IMR-90 (cell line): ENCODE measurements around the gene CTIF. TPM values are rescaled to one million over a fixed set of nuclear protein-coding genes. Genes with fewer than 3 reads are reported as not detected.

Source experiments
- ATAC-seq: fragments of 200-7000 bp; cut with Tn5 transposase; 2 replicates; pipeline ENCODE4 v1.9.1; 2020; ENCODE audit warnings: low read depth, mild to moderate bottlenecking, moderate library complexity
- BruUV-seq: library from RNA; stranded (reverse); fragments of 400-500 nt; replicated peaks from 2 replicates; lab custom pipeline; 2021; lab: Mats Ljungman, UMichigan
- CTCF ChIA-PET: fragments of 300-600 bp; formaldehyde crosslinking; extraction: SDS; loops from one replicate; lab custom pipeline; 2021; ENCODE audit warnings: antibody characterized with exemption; lab: Yijun Ruan, JAX
- POLR2A ChIA-PET: fragments of 300-600 bp; sonication (Branson Sonifier 250); formaldehyde crosslinking; loops from one replicate; lab custom pipeline; 2022; ENCODE audit warnings: antibody characterized with exemption; ENCODE audit not compliant: unreplicated experiment; lab: Charles Lee
- DNase-seq: peaks from one replicate; pipeline ENCODE4 v3.0.0; 2013
- H2AFZ ChIP-seq: replicated peaks from 2 replicates; pipeline ENCODE3; 2013; ENCODE audit warnings: low read length, mild to moderate bottlenecking; ENCODE audit not compliant: poor library complexity
- H2AK5ac ChIP-seq: 2 replicates; pipeline ENCODE4 v1.6.1; 2013; ENCODE audit warnings: low read depth, low read length, inconsistent platforms
- H2AK9ac ChIP-seq: replicated peaks from 2 replicates; pipeline ENCODE3; 2013; ENCODE audit warnings: mild to moderate bottlenecking, low read depth, low read length, moderate library complexity; ENCODE audit not compliant: poor library complexity
- H2BK120ac ChIP-seq: 2 replicates; pipeline ENCODE4 v1.6.1; 2013; ENCODE audit warnings: low read depth, low read length, inconsistent platforms
- H2BK15ac ChIP-seq: 3 replicates; pipeline ENCODE4 v1.6.1; 2013; ENCODE audit warnings: low read depth, low read length, inconsistent platforms
- H2BK20ac ChIP-seq: 2 replicates; pipeline ENCODE4 v1.6.1; 2013; ENCODE audit warnings: low read depth, mild to moderate bottlenecking, inconsistent platforms, low read length, moderate library complexity
- H2BK5ac ChIP-seq: 2 replicates; pipeline ENCODE4 v1.6.1; 2013; ENCODE audit warnings: mild to moderate bottlenecking, low read depth, low read length, inconsistent platforms; ENCODE audit not compliant: poor library complexity, severe bottlenecking
- H3K14ac ChIP-seq: replicated peaks from 2 replicates; pipeline ENCODE4 v1.6.1; 2013; ENCODE audit warnings: low read depth, low read length, inconsistent platforms
- H3K18ac ChIP-seq: 2 replicates; pipeline ENCODE4 v1.6.1; 2013; ENCODE audit warnings: low read depth, low read length, control low read depth
- H3K23ac ChIP-seq: 2 replicates; pipeline ENCODE4 v1.6.1; 2013; ENCODE audit warnings: low read depth, low read length, inconsistent platforms
- H3K27ac ChIP-seq: 2 replicates; pipeline ENCODE4 v1.5.1; 2013; ENCODE audit warnings: mild to moderate bottlenecking, control low read depth, low read length; ENCODE audit not compliant: insufficient read depth
- H3K27me3 ChIP-seq: 2 replicates; pipeline ENCODE4 v1.6.1; 2013; ENCODE audit warnings: low read length; ENCODE audit not compliant: control insufficient read depth, insufficient read depth
- H3K36me3 ChIP-seq: 2 replicates; pipeline ENCODE4 v1.6.1; 2013; ENCODE audit warnings: low read length, mixed read lengths; ENCODE audit not compliant: control insufficient read depth, insufficient read depth
- H3K4ac ChIP-seq: 2 replicates; pipeline ENCODE4 v1.6.1; 2013; ENCODE audit warnings: low read depth, low read length, inconsistent platforms
- H3K4me1 ChIP-seq: 2 replicates; pipeline ENCODE4 v1.6.1; 2013; ENCODE audit warnings: low read length, mixed read lengths; ENCODE audit not compliant: control insufficient read depth, insufficient read depth
- H3K4me2 ChIP-seq: 2 replicates; pipeline ENCODE4 v1.6.1; 2013; ENCODE audit warnings: low read depth, mild to moderate bottlenecking, control low read depth, low read length, moderate library complexity
- H3K4me3 ChIP-seq: 2 replicates; pipeline ENCODE4 v1.5.1; 2013; ENCODE audit warnings: low read depth, mild to moderate bottlenecking, control low read depth, low read length, moderate library complexity; ENCODE audit not compliant: insufficient read depth
- H3K56ac ChIP-seq: 2 replicates; pipeline ENCODE4 v1.6.1; 2013; ENCODE audit warnings: low read length, inconsistent platforms; ENCODE audit not compliant: insufficient read depth; ENCODE audit errors: extremely low read depth
- H3K79me1 ChIP-seq, 2 experiments: 2 replicates each; pipeline ENCODE4 v1.6.1; 2013; ENCODE audit warnings: low read length in 2 of 2, inconsistent platforms in 1 of 2, low read depth in 1 of 2
- H3K9ac ChIP-seq: 2 replicates; pipeline ENCODE4 v1.6.1; 2013; ENCODE audit warnings: low read depth, low read length, control low read depth
- H3K9me1 ChIP-seq: 2 replicates; pipeline ENCODE4 v1.6.1; 2013; ENCODE audit warnings: low read length, inconsistent platforms; ENCODE audit not compliant: insufficient read depth
- H3K9me3 ChIP-seq: 2 replicates; pipeline ENCODE4 v1.6.1; 2013; ENCODE audit warnings: low read length; ENCODE audit not compliant: control insufficient read depth, insufficient read depth
- H4K20me1 ChIP-seq: 2 replicates; pipeline ENCODE4 v1.6.1; 2013; ENCODE audit warnings: low read length, inconsistent platforms; ENCODE audit not compliant: insufficient read depth
- H4K5ac ChIP-seq: 2 replicates; pipeline ENCODE4 v1.6.1; 2013; ENCODE audit warnings: mild to moderate bottlenecking, low read depth, low read length, control low read depth
- H4K8ac ChIP-seq, 2 experiments: 2 replicates each; pipeline ENCODE4 v1.6.1; 2013; ENCODE audit warnings: low read depth in 2 of 2, low read length in 2 of 2, control low read depth in 1 of 2, inconsistent platforms in 1 of 2
- H4K91ac ChIP-seq: 2 replicates; pipeline ENCODE4 v1.6.1; 2013; ENCODE audit warnings: low read depth, low read length, inconsistent platforms; ENCODE audit not compliant: insufficient read depth
- CEBPB ChIP-seq: IDR thresholded peaks from 2 replicates; pipeline ENCODE4 v1.6.1; 2012; ENCODE audit warnings: low read depth, low read length, improper control_type of control experiment
- ELK1 ChIP-seq: fragments of 150-350 bp; IDR thresholded peaks from 2 replicates; pipeline ENCODE4 v1.6.1; 2016; ENCODE audit warnings: low read depth, mild to moderate bottlenecking, low read length, moderate library complexity, borderline replicate concordance
- RCOR1 ChIP-seq: IDR thresholded peaks from 2 replicates; pipeline ENCODE4 v1.6.1; 2012; ENCODE audit warnings: mild to moderate bottlenecking, low read length, improper control_type of control experiment; ENCODE audit not compliant: insufficient replicate concordance
- USF2 ChIP-seq: fragments of 150-350 bp; IDR thresholded peaks from 2 replicates; pipeline ENCODE4 v1.6.1; 2017; ENCODE audit warnings: mild to moderate bottlenecking, antibody characterized with exemption, low read length, low read depth
- WGBS, 2 experiments: methylation state at CpG; one replicate each; pipeline versions ENCODE4 v1.1.5 to v1.1.7; 2013; ENCODE audit warnings: missing lambda C conversion rate in 2 of 2; ENCODE audit not compliant: insufficient read length in 1 of 2; ENCODE audit errors: extremely low coverage in 2 of 2; 5-methylcytosine and 5-hydroxymethylcytosine counted together
- dilution Hi-C: fragments of 300-500 bp; cut with HindIII; formaldehyde crosslinking; loops from one replicate; pipeline ENCODE4 v1.14.3; 2018; ENCODE audit warnings: low sequenced_read_pairs; ENCODE audit not compliant: unreplicated experiment
- in situ Hi-C: fragments of 300-500 bp; cut with MboI; formaldehyde crosslinking; loops from 3 replicates; pipeline ENCODE4 v1.14.3; 2019; ENCODE audit warnings: low sequenced_read_pairs, inconsistent platforms, mixed read lengths
- intact Hi-C: fragments of 100-400 bp; cut with micrococcal nuclease; formaldehyde crosslinking; loops from 2 replicates; pipeline ENCODE4 v1.10.0; 2022
- polyA plus RNA-seq, 3 experiments: library from polyadenylated mRNA; depleted of rRNA; stranded (reverse); fragments of >200 nt; gene quantifications; 2 replicates each; pipeline ENCODE4 v1.2.3, GENCODE V29; 2012; ENCODE audit warnings: low replicate concordance in 1 of 3
- total RNA-seq: library from RNA; depleted of rRNA; stranded (reverse); fragments of >200 nt; gene quantifications from 2 replicates; pipeline ENCODE4 v1.2.3, GENCODE V29; 2012

CTIF gene
- total and polyA plus RNA-seq, 2 of the 4 experiments (the other 2 are of a cell fraction) = 25.1 to 57.0 TPM

GRCh38 chr18:48660346-48661228 is 121.8 kb downstream of the CTIF start:
- peak overlapping the region; percentile 35 for H2BK5ac ChIP-seq
- H2AK5ac ChIP-seq = peak overlapping the region; percentile 89
- no peak for TF ChIP-seq CEBPB
- TF ChIP-seq ELK1 = no peak
- no peak for TF ChIP-seq RCOR1
- TF ChIP-seq USF2 = no peak
- no peak overlapping the region for H3K4me3 ChIP-seq
- H3K79me1 ChIP-seq = peaks cover 47 to 96% of the 10 kb centered on the region in 2 experiments
- ChIA-PET CTCF (no interaction called here), POLR2A (no interaction called here)
- no peak overlapping the region for H2AFZ ChIP-seq
- H3K27ac ChIP-seq = peak overlapping the region; percentile 13; the same call in 1 of the 2 replicates
- peaks cover 40% of the 10 kb centered on the region for H3K4me1 ChIP-seq
- 0 out of 2 replicates have a peak overlapping the region, but pooled peaks have one; percentile 8 for H3K23ac ChIP-seq
- H3K18ac ChIP-seq = no peak overlapping the region; the same call in 1 of the 2 replicates
- H2BK120ac ChIP-seq = peak overlapping the region; percentile 5
- H3K14ac ChIP-seq = peak overlapping the region; percentile 8
- H3K4me2 ChIP-seq = no peak overlapping the region
- peak overlapping the region; percentile 55 for H4K91ac ChIP-seq
- no TSS peak for BruUV-seq
- peak overlapping the region; percentile 87 for H2AK9ac ChIP-seq
- dilution Hi-C loops = no loop called here
- H4K8ac ChIP-seq = peak overlapping the region; percentile 35 to 63; a peak in 3 of 4 replicates
- WGBS, 2 experiments = 71% methylated on average over 5 of the region's 7 CpGs; no CpG with 5 or more reads in 1 of the 2 experiments
- no peaks in the 10 kb centered on the region for H3K27me3 ChIP-seq
- H3K36me3 ChIP-seq = peaks cover 4% of the 10 kb centered on the region
- no peak overlapping the region for H4K5ac ChIP-seq
- no peak for DNase-seq
- H3K56ac ChIP-seq = no peak overlapping the region
- in situ Hi-C loops = loop anchor here (5.0 kb wide), 2 partner anchors 113 to 183 kb away; no protein-coding TSS in a partner anchor
- H2BK20ac ChIP-seq = no peak overlapping the region
- intact Hi-C loops = loop anchor here (5.0 to 10.0 kb wide), 2 partner anchors 56 to 428 kb away; no protein-coding TSS in a partner anchor
- H3K9ac ChIP-seq = no peak overlapping the region
- H4K20me1 ChIP-seq = peaks cover 55% of the 10 kb centered on the region
- H3K9me1 ChIP-seq = peaks cover 51% of the 10 kb centered on the region
- no peak for ATAC-seq
- H3K9me3 ChIP-seq = no peaks in the 10 kb centered on the region
- peak overlapping the region; percentile 49; the same call in 1 of the 3 replicates for H2BK15ac ChIP-seq
- H3K4ac ChIP-seq = peak overlapping the region; percentile 72
